ENCODE measurements around the gene DNAL4. TPM values are rescaled to one million over a fixed set of nuclear protein-coding genes. Genes with fewer than 3 reads are reported as not detected.

Gene DNAL4
- total and polyA plus RNA-seq, 11 donors, result 7.9 to 16.4 (median 10.4) TPM

- TF ChIP-seq, protein P1, sequence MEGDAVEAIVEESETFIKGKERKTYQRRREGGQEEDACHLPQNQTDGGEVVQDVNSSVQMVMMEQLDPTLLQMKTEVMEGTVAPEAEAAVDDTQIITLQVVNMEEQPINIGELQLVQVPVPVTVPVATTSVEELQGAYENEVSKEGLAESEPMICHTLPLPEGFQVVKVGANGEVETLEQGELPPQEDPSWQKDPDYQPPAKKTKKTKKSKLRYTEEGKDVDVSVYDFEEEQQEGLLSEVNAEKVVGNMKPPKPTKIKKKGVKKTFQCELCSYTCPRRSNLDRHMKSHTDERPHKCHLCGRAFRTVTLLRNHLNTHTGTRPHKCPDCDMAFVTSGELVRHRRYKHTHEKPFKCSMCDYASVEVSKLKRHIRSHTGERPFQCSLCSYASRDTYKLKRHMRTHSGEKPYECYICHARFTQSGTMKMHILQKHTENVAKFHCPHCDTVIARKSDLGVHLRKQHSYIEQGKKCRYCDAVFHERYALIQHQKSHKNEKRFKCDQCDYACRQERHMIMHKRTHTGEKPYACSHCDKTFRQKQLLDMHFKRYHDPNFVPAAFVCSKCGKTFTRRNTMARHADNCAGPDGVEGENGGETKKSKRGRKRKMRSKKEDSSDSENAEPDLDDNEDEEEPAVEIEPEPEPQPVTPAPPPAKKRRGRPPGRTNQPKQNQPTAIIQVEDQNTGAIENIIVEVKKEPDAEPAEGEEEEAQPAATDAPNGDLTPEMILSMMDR (IDR thresholded peaks at IDR 0.05), result no peak
- TF ChIP-seq POLR2A (IDR thresholded peaks at IDR 0.05), result no peak
- intact Hi-C loops (cut with DNase I), result no loop called here
- ATAC-seq (no peak), DNase-seq (no peak)
- 79 to 100% (median 89%) methylated on average over 2 of the region's 2 CpGs for WGBS, 4 donors
- Histone ChIP-seq H3K27me3 (no peaks in the 10 kb centered on the region), H3K36me3 (no peaks in the 10 kb centered on the region), H3K4me3 (no peak overlapping the region), H3K27ac (no peak overlapping the region), H3K9me3 (no peaks in the 10 kb centered on the region), H3K4me1 (no peaks in the 10 kb centered on the region)
Observed at GRCh38 chr22:38823637-38824036, 29.7 kb upstream of the DNAL4 start.

- Histone ChIP-seq H3K36me3 (no peaks in the 10 kb centered on the region), H3K4me1 (no peaks in the 10 kb centered on the region), H3K27me3 (no peaks in the 10 kb centered on the region), H3K4me3 (no peak overlapping the region), H3K9me3 (no peaks in the 10 kb centered on the region), H3K27ac (no peak overlapping the region)
- DNase-seq (no peak), ATAC-seq (no peak)
- no peak for TF ChIP-seq POLR2A (IDR thresholded peaks at IDR 0.05)
- TF ChIP-seq, protein P1 (IDR thresholded peaks at IDR 0.05), result no peak
- WGBS, 4 donors, result 89 to 96% (median 92%) methylated on average over 3 to 4 of the region's 4 CpGs
- intact Hi-C loops (cut with DNase I), result no loop called here
Observed at GRCh38 chr22:38823076-38823475, 29.1 kb upstream of the DNAL4 start.

GRCh38 chr22:38820020-38820419 lies 26.1 kb upstream of the DNAL4 start:
- no peaks in the 10 kb centered on the region for H3K27me3 ChIP-seq
- H3K9me3 ChIP-seq, result no peaks in the 10 kb centered on the region
- no peaks in the 10 kb centered on the region for H3K4me1 ChIP-seq
- no peaks in the 10 kb centered on the region for H3K36me3 ChIP-seq
- ATAC-seq, result no peak
- intact Hi-C loops (cut with DNase I), result no loop called here
- no peak overlapping the region for H3K27ac ChIP-seq
- TF ChIP-seq POLR2A (IDR thresholded peaks at IDR 0.05), result no peak
- TF ChIP-seq, protein P1 (IDR thresholded peaks at IDR 0.05), result no peak
- H3K4me3 ChIP-seq, result no peak overlapping the region
- 82 to 86% (median 85%) methylated on average over 7 to 8 of the region's 8 CpGs for WGBS, 4 donors
- no peak for DNase-seq

DNA sequence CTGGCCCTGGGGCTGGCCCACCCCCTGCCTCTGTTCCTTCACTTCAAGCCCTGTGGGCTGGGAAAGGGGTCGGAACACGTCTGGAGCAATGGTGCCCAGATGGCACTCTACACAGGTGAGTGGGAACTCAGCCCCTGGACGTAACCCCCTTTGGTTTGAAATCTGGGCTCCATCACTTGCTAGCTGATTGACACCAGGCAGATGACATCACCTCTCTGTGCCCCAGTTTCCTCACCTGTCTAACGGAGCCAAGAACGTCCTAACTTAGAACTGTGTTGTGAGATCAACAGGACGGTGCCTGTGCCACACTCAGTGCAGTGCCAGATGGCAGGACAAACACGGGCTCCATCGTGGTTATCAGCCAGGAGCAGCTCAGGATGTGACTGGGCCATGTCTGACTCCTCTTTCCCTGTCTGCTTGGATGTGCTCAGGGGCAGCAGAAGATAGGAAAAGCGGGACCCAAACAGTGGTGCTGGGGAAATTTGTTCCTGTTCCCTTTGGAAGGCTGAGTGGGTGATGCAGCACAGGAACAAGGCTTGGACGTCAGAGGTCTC lies 25.5 kb upstream of the DNAL4 start:
- WGBS, 4 donors, result 75 to 83% (median 81%) methylated on average over 10 of the region's 10 CpGs
- no peaks in the 10 kb centered on the region for H3K9me3 ChIP-seq
- TF ChIP-seq, protein P1 (IDR thresholded peaks at IDR 0.05), result no peak
- no peak for TF ChIP-seq POLR2A (IDR thresholded peaks at IDR 0.05)
- intact Hi-C loops (cut with DNase I), result no loop called here
- H3K4me1 ChIP-seq, result no peaks in the 10 kb centered on the region
- H3K4me3 ChIP-seq, result no peak overlapping the region
- no peaks in the 10 kb centered on the region for H3K27me3 ChIP-seq
- DNase-seq (no peak), ATAC-seq (no peak)
- no peak overlapping the region for H3K27ac ChIP-seq
- no peaks in the 10 kb centered on the region for H3K36me3 ChIP-seq
